Neural crest cell (in vitro differentiated cells): ENCODE data around the gene ACY1. TPM values are rescaled to one million over a fixed set of nuclear protein-coding genes. Genes with fewer than 3 reads are reported as not detected.

Source experiments
- DNase-seq: peaks from one replicate; pipeline ENCODE4 v3.0.0; 2021; ENCODE audit warnings: low read depth, mixed read lengths, low spot score
- H3K27ac Mint-ChIP-seq: one replicate; pipeline ENCODE4 v1.8.0; 2021; ENCODE audit warnings: mild to moderate bottlenecking, mixed read lengths; ENCODE audit not compliant: unreplicated experiment
- H3K27me3 Mint-ChIP-seq: 2 replicates; pipeline ENCODE4 v1.8.0; 2021; ENCODE audit warnings: low read depth, mild to moderate bottlenecking, mixed read lengths
- H3K36me3 Mint-ChIP-seq: 2 replicates; pipeline ENCODE4 v1.8.0; 2021; ENCODE audit warnings: low read depth, mild to moderate bottlenecking, mixed read lengths
- H3K4me1 Mint-ChIP-seq: 2 replicates; pipeline ENCODE4 v1.8.0; 2021; ENCODE audit warnings: mixed read lengths
- H3K4me3 Mint-ChIP-seq: one replicate; pipeline ENCODE4 v1.8.0; 2021; ENCODE audit warnings: mild to moderate bottlenecking, mixed read lengths
- H3K9me3 Mint-ChIP-seq: 2 replicates; pipeline ENCODE4 v1.8.0; 2021; ENCODE audit warnings: mixed read lengths
- total RNA-seq: library from RNA; stranded (reverse); gene quantifications from 2 replicates; pipeline ENCODE4 v1.2.1, GENCODE V29; 2021
- TF ChIP-seq, protein P1 (sequence below): fragments of 200-600 bp; sonication (generic); conservative IDR thresholded peaks from 2 replicates; pipeline ENCODE4 v1.5.0; 2021; ENCODE audit warnings: antibody characterized with exemption, mild to moderate bottlenecking

The ACY1 gene
- total RNA-seq, 1 donor from 2014 or later = 32.5 TPM

DNA sequence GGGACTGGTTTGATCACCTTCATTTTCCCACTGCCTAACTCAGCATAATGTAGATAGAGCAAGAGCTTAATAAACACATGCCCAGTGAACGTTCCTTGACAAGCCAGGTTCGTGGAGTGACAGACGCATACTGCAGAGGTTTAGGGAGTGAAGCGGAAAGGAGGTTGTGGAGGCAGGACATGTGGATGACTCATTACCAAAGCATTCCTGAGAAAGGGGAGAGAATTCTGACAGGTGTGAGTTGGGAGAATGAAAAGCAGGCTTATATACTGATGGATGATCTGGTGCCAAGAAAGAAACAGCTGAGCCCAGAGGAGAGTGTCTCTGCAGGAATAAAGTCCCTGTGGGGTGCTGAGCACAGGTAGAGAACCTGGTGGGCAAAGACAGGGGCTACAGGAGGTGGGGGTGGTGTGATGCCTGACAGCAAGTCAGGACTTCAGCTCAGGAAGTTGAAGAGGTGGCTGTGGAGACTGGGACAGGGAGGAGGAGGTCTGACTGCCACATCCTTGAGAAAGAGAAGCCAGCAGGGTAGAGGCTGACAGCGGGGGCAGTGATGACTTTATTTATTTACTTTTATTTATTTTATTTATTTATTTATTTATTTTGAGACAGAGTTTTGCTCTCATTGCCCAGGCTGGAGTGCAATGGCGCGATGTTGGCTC lies 14.7 kb downstream of the ACY1 start:
- H3K36me3 Mint-ChIP-seq = peaks cover 22% of the 10 kb centered on the region
- TF ChIP-seq, protein P1, sequence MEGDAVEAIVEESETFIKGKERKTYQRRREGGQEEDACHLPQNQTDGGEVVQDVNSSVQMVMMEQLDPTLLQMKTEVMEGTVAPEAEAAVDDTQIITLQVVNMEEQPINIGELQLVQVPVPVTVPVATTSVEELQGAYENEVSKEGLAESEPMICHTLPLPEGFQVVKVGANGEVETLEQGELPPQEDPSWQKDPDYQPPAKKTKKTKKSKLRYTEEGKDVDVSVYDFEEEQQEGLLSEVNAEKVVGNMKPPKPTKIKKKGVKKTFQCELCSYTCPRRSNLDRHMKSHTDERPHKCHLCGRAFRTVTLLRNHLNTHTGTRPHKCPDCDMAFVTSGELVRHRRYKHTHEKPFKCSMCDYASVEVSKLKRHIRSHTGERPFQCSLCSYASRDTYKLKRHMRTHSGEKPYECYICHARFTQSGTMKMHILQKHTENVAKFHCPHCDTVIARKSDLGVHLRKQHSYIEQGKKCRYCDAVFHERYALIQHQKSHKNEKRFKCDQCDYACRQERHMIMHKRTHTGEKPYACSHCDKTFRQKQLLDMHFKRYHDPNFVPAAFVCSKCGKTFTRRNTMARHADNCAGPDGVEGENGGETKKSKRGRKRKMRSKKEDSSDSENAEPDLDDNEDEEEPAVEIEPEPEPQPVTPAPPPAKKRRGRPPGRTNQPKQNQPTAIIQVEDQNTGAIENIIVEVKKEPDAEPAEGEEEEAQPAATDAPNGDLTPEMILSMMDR = no peak
- no peak for DNase-seq
- H3K9me3 Mint-ChIP-seq = no peaks in the 10 kb centered on the region
- H3K4me3 Mint-ChIP-seq = peak overlapping the region; percentile 59
- H3K27me3 Mint-ChIP-seq = peaks cover 30% of the 10 kb centered on the region
- no peak overlapping the region for H3K27ac Mint-ChIP-seq
- peaks cover 40% of the 10 kb centered on the region for H3K4me1 Mint-ChIP-seq

DNA sequence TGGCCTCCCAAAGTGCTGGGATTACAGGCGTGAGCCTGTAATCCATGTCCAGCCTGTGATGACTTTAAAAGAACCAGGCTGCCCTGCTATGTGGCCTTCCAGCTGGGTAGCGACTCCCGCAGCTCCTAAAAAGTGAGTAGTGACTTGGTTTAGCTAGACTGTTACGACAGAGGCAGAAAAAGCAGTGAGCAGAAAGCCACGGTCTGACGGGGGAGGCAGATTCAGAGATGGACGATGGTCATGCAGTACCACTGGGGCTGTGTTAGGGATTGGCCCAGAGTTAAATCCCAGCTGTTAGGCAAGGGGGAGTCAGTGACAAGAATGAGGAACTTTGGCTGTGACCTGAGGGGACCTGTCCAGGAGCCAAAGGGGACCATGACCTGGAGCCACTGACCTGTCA lies 15.4 kb downstream of the ACY1 start:
- no peak overlapping the region for H3K4me3 Mint-ChIP-seq
- peaks cover 30% of the 10 kb centered on the region for H3K27me3 Mint-ChIP-seq
- no peak for DNase-seq
- no peak overlapping the region for H3K27ac Mint-ChIP-seq
- H3K9me3 Mint-ChIP-seq = no peaks in the 10 kb centered on the region
- H3K4me1 Mint-ChIP-seq = peaks cover 47% of the 10 kb centered on the region
- TF ChIP-seq, protein P1 = no peak
- H3K36me3 Mint-ChIP-seq = peaks cover 18% of the 10 kb centered on the region

DNA sequence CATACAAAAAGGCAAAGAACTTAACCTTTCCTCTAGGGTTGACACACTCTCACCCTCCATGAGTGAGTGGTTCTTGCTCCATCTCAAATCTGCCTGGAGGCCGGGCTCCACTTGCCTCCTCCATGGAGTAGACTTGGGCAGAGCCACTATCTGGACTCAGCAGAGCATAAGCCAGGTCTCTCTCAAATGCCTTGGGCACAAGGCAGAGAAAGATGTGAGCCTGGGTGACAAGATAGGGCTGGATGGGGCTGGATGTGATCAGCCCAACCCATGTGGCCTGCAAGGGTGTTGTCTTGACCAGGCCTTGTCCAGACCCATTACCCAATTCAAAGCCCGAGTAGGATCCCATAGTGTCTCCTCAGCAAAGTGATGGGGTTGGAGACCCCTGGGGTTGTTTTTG lies 16.5 kb downstream of the ACY1 start:
- H3K27ac Mint-ChIP-seq = no peak overlapping the region
- H3K36me3 Mint-ChIP-seq = peaks cover 9% of the 10 kb centered on the region

DNA sequence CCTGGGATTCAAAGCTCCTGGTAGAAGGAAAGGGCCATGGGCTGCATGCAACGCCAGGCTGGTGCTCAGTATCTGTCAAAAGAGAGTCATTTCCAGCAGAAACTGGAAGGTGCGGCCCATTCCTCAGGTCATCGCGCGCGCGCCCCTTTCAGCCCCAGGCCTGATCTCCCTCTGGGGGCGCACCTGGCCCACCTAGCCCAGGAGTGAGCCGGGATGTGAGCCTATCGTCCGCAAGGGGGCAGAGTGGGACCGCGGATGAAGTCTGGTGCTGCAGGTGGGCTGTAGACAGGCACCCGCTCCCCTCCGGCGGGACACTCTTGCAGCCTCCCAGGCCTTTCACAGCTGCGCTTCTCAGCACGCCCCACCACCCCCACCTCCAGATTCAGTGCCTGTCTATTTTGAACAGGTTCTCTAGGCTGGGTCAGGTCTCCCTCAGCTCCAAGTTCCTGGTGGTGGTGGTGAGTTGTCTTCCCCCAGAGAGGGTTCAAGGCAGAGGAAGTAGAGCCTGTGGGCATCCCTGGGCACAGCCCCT lies 18.2 kb downstream of the ACY1 start:
- peak; percentile 77 for DNase-seq
- Mint-ChIP-seq H3K36me3 (no peaks in the 10 kb centered on the region), H3K27ac (no peak overlapping the region), H3K4me3 (peak overlapping the region; percentile 19), H3K27me3 (peaks cover 26% of the 10 kb centered on the region), H3K9me3 (no peaks in the 10 kb centered on the region), H3K4me1 (peaks cover 52% of the 10 kb centered on the region)
- TF ChIP-seq, protein P1 = peak; percentile 97

More for the DNA sequence above, 16.5 kb downstream of the ACY1 start:
- Mint-ChIP-seq H3K9me3 (no peaks in the 10 kb centered on the region), H3K4me3 (peak overlapping the region; percentile 42), H3K4me1 (peaks cover 47% of the 10 kb centered on the region), H3K27me3 (peaks cover 30% of the 10 kb centered on the region)
- no peak for DNase-seq
- TF ChIP-seq, protein P1 = no peak

DNA sequence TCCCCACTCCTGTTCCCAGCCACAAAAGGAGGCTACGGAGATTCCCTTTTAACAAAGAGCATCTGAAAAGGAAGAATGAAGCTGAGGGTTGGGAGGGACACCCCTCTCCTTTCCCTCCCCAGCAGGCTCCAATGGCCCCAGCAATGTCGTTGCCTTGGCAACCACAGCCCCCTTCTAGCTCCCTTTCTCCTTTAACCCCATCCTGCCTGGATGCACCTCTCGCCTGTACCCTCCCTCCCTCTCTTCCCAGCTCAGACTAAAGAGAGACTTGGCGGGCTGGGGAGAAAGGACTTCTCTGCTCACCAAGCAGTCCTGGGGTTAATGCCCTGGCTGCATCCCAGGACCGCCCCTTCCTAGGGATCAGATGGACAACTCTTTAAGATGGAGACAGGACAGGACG lies 19.4 kb downstream of the ACY1 start:
- DNase-seq = no peak
- H3K36me3 Mint-ChIP-seq = no peaks in the 10 kb centered on the region
- H3K9me3 Mint-ChIP-seq = no peaks in the 10 kb centered on the region
- peak overlapping the region; percentile 54 for H3K4me3 Mint-ChIP-seq
- H3K27ac Mint-ChIP-seq = peak overlapping the region; percentile 78
- TF ChIP-seq, protein P1 = no peak
- H3K27me3 Mint-ChIP-seq = peaks cover 21% of the 10 kb centered on the region
- H3K4me1 Mint-ChIP-seq = peaks cover 46% of the 10 kb centered on the region
